Mesenchymal stem cell (in vitro differentiated cells and primary cell): ENCODE measurements around the gene GSTK1.

Experiments
- DNase-seq: peaks from one replicate; pipeline ENCODE4 v3.0.0-alpha.2; 2013
- H2AFZ ChIP-seq: one replicate; pipeline ENCODE4 v1.6.1; 2013; ENCODE audit warnings: low read depth, mild to moderate bottlenecking, control low read depth, inconsistent platforms, low read length, moderate library complexity
- H2AK5ac ChIP-seq: 2 replicates; pipeline ENCODE4 v1.6.1; 2013; ENCODE audit warnings: low read length, moderate library complexity, mild to moderate bottlenecking, inconsistent platforms; ENCODE audit not compliant: severe bottlenecking
- H2BK120ac ChIP-seq: one replicate; pipeline ENCODE4 v1.6.1; 2013; ENCODE audit warnings: low read depth, mild to moderate bottlenecking, inconsistent platforms, low read length, moderate library complexity
- H2BK12ac ChIP-seq, 2 experiments: one replicate each; pipeline ENCODE4 v1.6.1; 2013; ENCODE audit warnings: inconsistent platforms in 2 of 2, low read length in 2 of 2, mild to moderate bottlenecking in 2 of 2, moderate library complexity in 2 of 2, control low read depth in 1 of 2
- H2BK15ac ChIP-seq: one replicate; pipeline ENCODE4 v1.6.1; 2013; ENCODE audit warnings: mild to moderate bottlenecking, low read depth, inconsistent platforms; ENCODE audit not compliant: poor library complexity, severe bottlenecking
- H2BK5ac ChIP-seq: 2 replicates; pipeline ENCODE4 v1.6.1; 2013; ENCODE audit warnings: low read depth, mild to moderate bottlenecking, low read length, control low read depth, inconsistent platforms; ENCODE audit not compliant: poor library complexity, severe bottlenecking
- H3K14ac ChIP-seq, 2 experiments: one replicate each; pipeline ENCODE4 v1.6.1; 2013; ENCODE audit warnings: inconsistent platforms in 2 of 2, low read length in 2 of 2, control low read depth in 1 of 2, mild to moderate bottlenecking in 1 of 2, moderate library complexity in 1 of 2
- H3K18ac ChIP-seq, 2 experiments: one replicate each; pipeline ENCODE4 v1.6.1; 2013; ENCODE audit warnings: inconsistent platforms in 2 of 2, low read length in 2 of 2, control low read depth in 1 of 2, low read depth in 1 of 2, mild to moderate bottlenecking in 1 of 2
- H3K23ac ChIP-seq, 2 experiments: one replicate each; pipeline ENCODE4 v1.6.1; 2013; ENCODE audit warnings: inconsistent platforms in 2 of 2, low read length in 2 of 2, mild to moderate bottlenecking in 2 of 2, moderate library complexity in 2 of 2, control low read depth in 1 of 2
- H3K27ac ChIP-seq: 2 replicates; pipeline ENCODE4 v1.5.1; 2013; ENCODE audit warnings: mild to moderate bottlenecking, moderate library complexity, low read length, control low read depth, inconsistent platforms; ENCODE audit not compliant: poor library complexity, severe bottlenecking
- H3K27me3 ChIP-seq, 2 experiments: 2 replicates each; pipeline versions ENCODE4 v1.6.1 to v1.7.0; 2013; ENCODE audit warnings: low read length in 2 of 2, mild to moderate bottlenecking in 2 of 2, moderate library complexity in 2 of 2, control low read depth in 1 of 2, inconsistent platforms in 1 of 2; ENCODE audit not compliant: control insufficient read depth in 1 of 2, insufficient read depth in 1 of 2
- H3K36me3 ChIP-seq, 2 experiments: 2 replicates each; pipeline versions ENCODE4 v1.6.1 to v1.7.0; 2013; ENCODE audit warnings: low read length in 2 of 2, control low read depth in 1 of 2, inconsistent platforms in 1 of 2, low read depth in 1 of 2, mild to moderate bottlenecking in 1 of 2; ENCODE audit not compliant: insufficient read depth in 2 of 2, control insufficient read depth in 1 of 2
- H3K4ac ChIP-seq, 2 experiments: one replicate each; pipeline ENCODE4 v1.6.1; 2013; ENCODE audit warnings: inconsistent platforms in 2 of 2, low read length in 2 of 2, mild to moderate bottlenecking in 2 of 2, moderate library complexity in 2 of 2, control low read depth in 1 of 2, low read depth in 1 of 2
- H3K4me1 ChIP-seq: 2 replicates; pipeline ENCODE4 v1.6.1; 2013; ENCODE audit warnings: low read depth, low read length, control low read depth; ENCODE audit not compliant: control insufficient read depth, insufficient read depth
- H3K4me2 ChIP-seq: 2 replicates; pipeline ENCODE4 v1.6.1; 2013; ENCODE audit warnings: low read length, mild to moderate bottlenecking, inconsistent platforms; ENCODE audit not compliant: poor library complexity, severe bottlenecking
- H3K4me3 ChIP-seq, 2 experiments: 2 replicates each; pipeline versions ENCODE4 v1.5.1 to v1.7.0; 2013; ENCODE audit warnings: low read length in 2 of 2, mild to moderate bottlenecking in 2 of 2, control low read depth in 1 of 2, low read depth in 1 of 2; ENCODE audit not compliant: insufficient read depth in 1 of 2
- H3K79me1 ChIP-seq: replicated peaks from 2 replicates; pipeline ENCODE4 v1.6.1; 2013; ENCODE audit warnings: mild to moderate bottlenecking, control low read depth, low read length, inconsistent platforms; ENCODE audit not compliant: poor library complexity, severe bottlenecking
- H3K9ac ChIP-seq: 2 replicates; pipeline ENCODE4 v1.7.0; 2013; ENCODE audit warnings: mild to moderate bottlenecking, low read length, moderate library complexity
- H3K9me3 ChIP-seq: 2 replicates; pipeline ENCODE4 v1.7.0; 2013; ENCODE audit warnings: mild to moderate bottlenecking, low read length; ENCODE audit not compliant: control insufficient read depth
- H4K8ac ChIP-seq: one replicate; pipeline ENCODE4 v1.6.1; 2013; ENCODE audit warnings: inconsistent platforms, mild to moderate bottlenecking, low read length, moderate library complexity
- H4K91ac ChIP-seq: one replicate; pipeline ENCODE4 v1.6.1; 2013; ENCODE audit warnings: mild to moderate bottlenecking, low read length, inconsistent platforms
- WGBS: methylation state at CpG from one replicate; pipeline ENCODE4 v1.1.7; 2013; ENCODE audit warnings: mixed read lengths; 5-methylcytosine and 5-hydroxymethylcytosine counted together

Gene GSTK1

GRCh38 chr7:143216151-143216550 lies 47.1 kb upstream of the GSTK1 start:
- Histone ChIP-seq H3K4me3 (no peak overlapping the region), H4K8ac (no peak overlapping the region), H3K27ac (no peak overlapping the region), H3K18ac (no peak overlapping the region), H3K4me1 (no peaks in the 10 kb centered on the region), H2BK120ac (no peak overlapping the region), H2AK5ac (no peak overlapping the region), H3K23ac (no peak overlapping the region), H3K9me3 (no peaks in the 10 kb centered on the region), H3K9ac (peak overlapping the region; percentile 52), H3K27me3 (peaks cover 8 to 9% of the 10 kb centered on the region in 2 experiments), H3K4ac (no peak overlapping the region), H2BK15ac (no peak overlapping the region), H2BK5ac (no peak overlapping the region), H3K4me2 (no peak overlapping the region), H2AFZ (no peak overlapping the region), H2BK12ac (no peak overlapping the region), H3K36me3 (no peaks in the 10 kb centered on the region), H4K91ac (no peak overlapping the region), H3K14ac (no peak overlapping the region), H3K79me1 (no peaks in the 10 kb centered on the region)
- WGBS = 71% methylated on average over 3 of the region's 6 CpGs
- DNase-seq = no peak

- Histone ChIP-seq H2BK15ac (no peak overlapping the region), H3K4me3 (no peak overlapping the region), H3K27me3 (peaks cover 8 to 9% of the 10 kb centered on the region in 2 experiments), H3K79me1 (no peaks in the 10 kb centered on the region), H3K4ac (no peak overlapping the region), H3K9ac (no peak overlapping the region), H3K4me2 (no peak overlapping the region), H3K36me3 (no peaks in the 10 kb centered on the region), H3K14ac (no peak overlapping the region), H3K4me1 (no peaks in the 10 kb centered on the region), H2BK120ac (no peak overlapping the region), H2BK5ac (no peak overlapping the region), H2BK12ac (no peak overlapping the region), H3K18ac (no peak overlapping the region), H3K27ac (no peak overlapping the region), H3K9me3 (no peaks in the 10 kb centered on the region), H4K91ac (no peak overlapping the region), H3K23ac (no peak overlapping the region), H4K8ac (no peak overlapping the region), H2AFZ (no peak overlapping the region), H2AK5ac (no peak overlapping the region)
- 77% methylated on average over 2 of the region's 2 CpGs for WGBS
- no peak for DNase-seq
These were observed 46.6 kb upstream of the GSTK1 start for GRCh38 chr7:143216686-143217085.

GRCh38 chr7:143217806-143218205 lies 45.4 kb upstream of the GSTK1 start:
- Histone ChIP-seq H4K8ac (no peak overlapping the region), H2BK15ac (no peak overlapping the region), H2BK120ac (no peak overlapping the region), H4K91ac (no peak overlapping the region), H3K4me2 (no peak overlapping the region), H3K36me3 (no peaks in the 10 kb centered on the region), H3K23ac (no peak overlapping the region), H3K4me3 (no peak overlapping the region), H3K9ac (no peak overlapping the region), H2BK12ac (no peak overlapping the region), H2AFZ (no peak overlapping the region), H3K27me3 (peaks cover 18 to 20% of the 10 kb centered on the region in 2 experiments), H3K79me1 (no peaks in the 10 kb centered on the region), H3K27ac (no peak overlapping the region), H3K4ac (no peak overlapping the region), H3K9me3 (no peaks in the 10 kb centered on the region), H3K18ac (no peak overlapping the region), H2BK5ac (no peak overlapping the region), H3K4me1 (no peaks in the 10 kb centered on the region), H3K14ac (no peak overlapping the region), H2AK5ac (no peak overlapping the region)
- no peak for DNase-seq
- 100% methylated on average over 1 of the region's 2 CpGs for WGBS

- H3K4me2 ChIP-seq = no peak overlapping the region
- no peaks in the 10 kb centered on the region for H3K79me1 ChIP-seq
- no peaks in the 10 kb centered on the region for H3K9me3 ChIP-seq
- DNase-seq = no peak
- no CpG with 5 or more reads among the region's 2 CpGs for WGBS
- H3K9ac ChIP-seq = no peak overlapping the region
- no peak overlapping the region for H4K91ac ChIP-seq
- no peak overlapping the region for H3K23ac ChIP-seq
- no peak overlapping the region for H3K27ac ChIP-seq
- H2AFZ ChIP-seq = no peak overlapping the region
- H3K4me1 ChIP-seq = no peaks in the 10 kb centered on the region
- no peak overlapping the region for H2BK15ac ChIP-seq
- H3K4me3 ChIP-seq = no peak overlapping the region
- H3K27me3 ChIP-seq = peaks cover 34 to 45% of the 10 kb centered on the region in 2 experiments
- H4K8ac ChIP-seq = no peak overlapping the region
- H3K18ac ChIP-seq = no peak overlapping the region
- H2BK5ac ChIP-seq = no peak overlapping the region
- H2BK120ac ChIP-seq = no peak overlapping the region
- H3K4ac ChIP-seq = no peak overlapping the region
- H3K14ac ChIP-seq = no peak overlapping the region
- no peak overlapping the region for H2BK12ac ChIP-seq
- no peaks in the 10 kb centered on the region for H3K36me3 ChIP-seq
- no peak overlapping the region for H2AK5ac ChIP-seq
These were observed 42.0 kb upstream of the GSTK1 start for GRCh38 chr7:143221286-143221685.
